Mesodermal cell (in vitro differentiated cells): ENCODE measurements around the gene MOB3B.
A peak's percentile ranks its signal among the peaks of the same experiment; 100 is the strongest.

ENCODE experiments used
- H3K27ac ChIP-seq: 2 replicates; pipeline ENCODE4 v1.7.0; 2013; ENCODE audit warnings: mild to moderate bottlenecking, low read depth, low read length, moderate library complexity; ENCODE audit not compliant: severe bottlenecking
- H3K36me3 ChIP-seq: 2 replicates; pipeline ENCODE4 v1.7.1; 2013; ENCODE audit warnings: mild to moderate bottlenecking, low read length, moderate library complexity; ENCODE audit not compliant: control insufficient read depth, insufficient read depth
- H3K4me1 ChIP-seq: one replicate; pipeline ENCODE4 v1.7.1; 2013; ENCODE audit warnings: mild to moderate bottlenecking, low read length; ENCODE audit not compliant: insufficient read depth, control insufficient read depth, poor library complexity, severe bottlenecking
- H3K4me3 ChIP-seq: 2 replicates; pipeline ENCODE4 v1.7.0; 2013; ENCODE audit warnings: low read length, control low read depth, mild to moderate bottlenecking; ENCODE audit not compliant: insufficient read depth, poor library complexity, severe bottlenecking; ENCODE audit errors: extremely low read depth
- H3K9me3 ChIP-seq: 2 replicates; pipeline ENCODE4 v1.7.1; 2013; ENCODE audit warnings: mild to moderate bottlenecking, low read length, moderate library complexity; ENCODE audit not compliant: control insufficient read depth
- WGBS, 2 experiments: methylation state at CpG; one replicate each; pipeline ENCODE4 v1.1.5; 2013; ENCODE audit warnings: missing lambda C conversion rate in 2 of 2; ENCODE audit not compliant: insufficient coverage in 2 of 2; 5-methylcytosine and 5-hydroxymethylcytosine counted together

Gene MOB3B

GRCh38 chr9:27348785-27349697 is 180.6 kb downstream of the MOB3B start:
- H3K27ac ChIP-seq, result no peak overlapping the region
- no peak overlapping the region for H3K4me3 ChIP-seq
- WGBS, 2 experiments, result 85 to 96% methylated on average over 2 to 4 of the region's 5 CpGs
- H3K36me3 ChIP-seq, result peaks cover 3% of the 10 kb centered on the region
- no peaks in the 10 kb centered on the region for H3K9me3 ChIP-seq
- no peaks in the 10 kb centered on the region for H3K4me1 ChIP-seq

DNA sequence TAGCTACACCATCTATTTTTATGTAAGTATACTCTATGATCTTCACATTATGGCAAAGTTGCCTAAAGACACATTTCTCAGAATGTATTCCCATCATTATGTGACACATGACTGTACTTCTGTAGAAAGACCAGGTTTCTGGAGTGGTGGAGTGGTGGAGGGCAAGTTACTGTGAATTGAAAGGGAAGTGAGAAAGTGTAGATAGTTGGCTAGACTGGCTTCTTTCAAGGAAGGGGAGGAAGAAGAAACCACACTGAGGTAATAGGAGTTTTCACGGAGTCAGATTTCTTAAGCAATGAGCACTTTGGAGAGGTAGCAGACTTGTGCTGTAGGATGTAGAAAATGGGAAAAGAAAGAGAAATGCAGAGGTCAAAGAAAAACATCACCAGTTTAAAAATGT is 181.7 kb downstream of the MOB3B start:
- H3K4me1 ChIP-seq, result no peaks in the 10 kb centered on the region
- no peak overlapping the region for H3K4me3 ChIP-seq
- H3K36me3 ChIP-seq, result peaks cover 3% of the 10 kb centered on the region
- no peak overlapping the region for H3K27ac ChIP-seq
- 92 to 100% methylated on average over 1 of the region's 1 CpG for WGBS, 2 experiments
- H3K9me3 ChIP-seq, result no peaks in the 10 kb centered on the region

DNA sequence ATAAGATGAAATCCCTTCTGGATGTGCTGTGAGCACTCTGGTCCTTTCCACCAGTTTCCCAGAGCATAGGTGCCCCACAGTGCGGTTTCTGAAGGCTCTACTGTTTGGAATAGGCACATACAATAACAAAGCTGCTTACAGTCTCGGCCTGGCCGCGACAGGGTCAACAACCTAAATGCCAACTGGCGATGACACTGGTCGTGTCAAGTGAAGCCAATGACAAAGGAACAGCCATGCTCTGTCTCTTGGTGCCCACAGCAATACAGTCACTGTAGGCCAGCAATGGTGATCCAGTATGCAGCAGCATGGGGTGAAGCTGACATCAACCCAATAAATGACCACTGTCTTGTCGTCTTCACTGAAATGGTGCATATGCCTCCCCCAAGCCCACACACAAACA is 184.8 kb downstream of the MOB3B start:
- H3K4me1 ChIP-seq, result peaks cover 3% of the 10 kb centered on the region
- H3K4me3 ChIP-seq, result no peak overlapping the region
- H3K36me3 ChIP-seq, result no peaks in the 10 kb centered on the region
- H3K9me3 ChIP-seq, result no peaks in the 10 kb centered on the region
- 90 to 92% methylated on average over 6 of the region's 7 CpGs for WGBS, 2 experiments
- no peak overlapping the region for H3K27ac ChIP-seq

- no peak overlapping the region for H3K4me3 ChIP-seq
These were observed 187.9 kb downstream of the MOB3B start for GRCh38 chr9:27341545-27342294.

GRCh38 chr9:27340961-27341511 is 188.6 kb downstream of the MOB3B start:
- no peaks in the 10 kb centered on the region for H3K36me3 ChIP-seq
- H3K4me3 ChIP-seq, result no peak overlapping the region
- H3K4me1 ChIP-seq, result peaks cover 4% of the 10 kb centered on the region
- H3K27ac ChIP-seq, result no peak overlapping the region
- WGBS, 2 experiments, result 73 to 75% methylated on average over 1 to 5 of the region's 7 CpGs
- no peaks in the 10 kb centered on the region for H3K9me3 ChIP-seq

More at GRCh38 chr9:27341545-27342294, 187.9 kb downstream of the MOB3B start:
- 89 to 98% methylated on average over 6 to 9 of the region's 9 CpGs for WGBS, 2 experiments
- peaks cover 4% of the 10 kb centered on the region for H3K4me1 ChIP-seq
- peak overlapping the region; percentile 17 for H3K27ac ChIP-seq
- no peaks in the 10 kb centered on the region for H3K36me3 ChIP-seq
- no peaks in the 10 kb centered on the region for H3K9me3 ChIP-seq

GRCh38 chr9:27340285-27340674 is 189.3 kb downstream of the MOB3B start:
- no peak overlapping the region for H3K4me3 ChIP-seq
- 91 to 93% methylated on average over 4 to 5 of the region's 5 CpGs for WGBS, 2 experiments
- no peak overlapping the region for H3K27ac ChIP-seq
- H3K4me1 ChIP-seq, result peaks cover 4% of the 10 kb centered on the region
- no peaks in the 10 kb centered on the region for H3K9me3 ChIP-seq
- H3K36me3 ChIP-seq, result no peaks in the 10 kb centered on the region

- H3K4me3 ChIP-seq, result no peak overlapping the region
- no peaks in the 10 kb centered on the region for H3K36me3 ChIP-seq
- H3K9me3 ChIP-seq, result no peaks in the 10 kb centered on the region
- WGBS, 2 experiments, result 87 to 97% methylated on average over 5 to 6 of the region's 11 CpGs
- no peak overlapping the region for H3K27ac ChIP-seq
- H3K4me1 ChIP-seq, result peaks cover 4% of the 10 kb centered on the region
These were observed 189.8 kb downstream of the MOB3B start for GRCh38 chr9:27339661-27340284.

DNA sequence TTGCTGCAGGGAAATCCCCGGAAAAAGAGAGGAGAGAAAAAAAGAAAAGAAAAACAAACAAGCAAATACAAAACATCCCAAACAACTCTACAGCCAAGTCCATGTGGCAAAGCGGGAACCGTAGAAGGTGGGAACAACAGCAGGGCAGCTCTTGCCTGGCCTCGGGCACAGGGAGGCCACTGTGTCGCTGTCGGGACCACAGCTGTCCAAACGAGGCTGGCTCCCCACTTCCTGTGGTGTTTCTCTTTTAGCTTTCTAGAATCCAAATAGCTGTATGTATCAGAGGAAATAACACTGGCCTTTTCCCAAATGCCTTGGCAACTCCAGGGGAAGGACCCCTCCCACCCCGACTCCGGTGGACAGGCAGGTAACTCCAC is 191.1 kb downstream of the MOB3B start:
- Histone ChIP-seq H3K4me3 (no peak overlapping the region), H3K9me3 (no peaks in the 10 kb centered on the region), H3K27ac (no peak overlapping the region), H3K36me3 (no peaks in the 10 kb centered on the region), H3K4me1 (peaks cover 4% of the 10 kb centered on the region)
- WGBS, 2 experiments, result 93 to 95% methylated on average over 4 to 8 of the region's 9 CpGs

- H3K4me3 ChIP-seq, result no peak overlapping the region
- no peaks in the 10 kb centered on the region for H3K9me3 ChIP-seq
- WGBS, 2 experiments, result 83 to 96% methylated on average over 4 of the region's 5 CpGs
- H3K27ac ChIP-seq, result no peak overlapping the region
- H3K4me1 ChIP-seq, result peaks cover 4% of the 10 kb centered on the region
- no peaks in the 10 kb centered on the region for H3K36me3 ChIP-seq
These were observed 191.6 kb downstream of the MOB3B start for GRCh38 chr9:27337833-27338526.

GRCh38 chr9:27337236-27337635 is 192.4 kb downstream of the MOB3B start:
- H3K4me3 ChIP-seq, result no peak overlapping the region
- H3K36me3 ChIP-seq, result no peaks in the 10 kb centered on the region
- no peaks in the 10 kb centered on the region for H3K9me3 ChIP-seq
- 77 to 100% methylated on average over 2 of the region's 3 CpGs for WGBS, 2 experiments
- H3K4me1 ChIP-seq, result peaks cover 4% of the 10 kb centered on the region
- no peak overlapping the region for H3K27ac ChIP-seq
